DMS53 (cell line): Measurements from ENCODE around the gene NFKBIE.

Experiments
- DNase-seq: peaks from one replicate; lab custom pipeline; 2025; lab: John Stamatoyannopoulos, UW

The NFKBIE gene

GRCh38 chr6:44272999-44273566 is 7.7 kb upstream of the NFKBIE start:
- no peak for DNase-seq

DNA sequence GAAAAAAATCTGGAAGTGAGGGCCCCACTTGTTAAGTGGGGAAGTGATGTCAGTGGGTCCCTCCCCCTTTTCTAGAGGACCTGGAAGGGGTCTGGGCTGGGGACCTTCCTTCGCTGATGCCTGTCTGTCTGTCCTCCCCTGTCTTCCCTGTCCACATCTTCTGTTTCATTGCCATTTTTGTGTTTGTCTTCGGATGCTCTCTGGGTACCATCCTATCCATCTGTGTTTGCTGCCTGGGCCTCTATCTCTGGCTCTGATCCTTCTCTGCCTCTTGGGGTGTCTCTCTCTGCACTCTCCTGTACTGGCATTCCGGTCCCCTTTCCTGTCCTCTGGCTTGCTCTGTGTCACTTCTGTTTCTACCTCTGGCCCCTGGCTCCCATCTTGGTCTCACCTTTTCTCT is 7.2 kb upstream of the NFKBIE start:
- no peak for DNase-seq

DNA sequence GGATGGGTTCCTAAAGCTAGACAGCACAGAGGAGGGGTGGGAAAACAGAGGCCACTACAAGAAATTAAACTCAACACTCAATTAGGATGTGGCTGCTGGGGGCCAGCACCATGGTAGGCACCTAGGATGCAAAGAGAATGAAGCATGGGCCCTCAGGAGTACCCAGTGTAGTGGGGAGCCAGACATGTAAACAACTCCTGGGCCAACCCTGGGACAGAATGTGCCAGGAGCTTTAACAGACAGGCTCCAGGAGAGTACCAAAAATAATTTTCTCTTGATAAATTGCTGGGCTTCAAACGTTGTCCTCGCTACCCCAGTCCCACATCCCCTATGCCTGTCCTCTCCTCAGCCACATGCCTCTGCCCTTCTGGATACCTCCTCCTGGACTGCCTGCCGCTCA is 6.6 kb upstream of the NFKBIE start:
- no peak for DNase-seq

DNA sequence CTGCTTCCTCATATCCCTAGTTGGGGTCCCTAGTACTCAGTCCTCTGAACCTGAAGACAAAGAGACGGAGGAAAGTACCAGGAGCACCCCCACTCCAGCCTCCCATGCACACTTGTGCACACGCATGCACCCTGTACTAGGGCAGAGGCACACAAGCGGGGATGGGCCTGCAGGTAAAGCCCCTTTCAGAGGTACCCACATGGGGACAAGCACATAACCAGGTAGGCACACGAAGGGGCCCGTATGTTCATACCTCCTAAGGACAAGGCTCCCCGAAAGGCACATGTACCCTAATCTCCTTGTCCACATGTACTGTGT is 6.0 kb upstream of the NFKBIE start:
- DNase-seq, result no peak

DNA sequence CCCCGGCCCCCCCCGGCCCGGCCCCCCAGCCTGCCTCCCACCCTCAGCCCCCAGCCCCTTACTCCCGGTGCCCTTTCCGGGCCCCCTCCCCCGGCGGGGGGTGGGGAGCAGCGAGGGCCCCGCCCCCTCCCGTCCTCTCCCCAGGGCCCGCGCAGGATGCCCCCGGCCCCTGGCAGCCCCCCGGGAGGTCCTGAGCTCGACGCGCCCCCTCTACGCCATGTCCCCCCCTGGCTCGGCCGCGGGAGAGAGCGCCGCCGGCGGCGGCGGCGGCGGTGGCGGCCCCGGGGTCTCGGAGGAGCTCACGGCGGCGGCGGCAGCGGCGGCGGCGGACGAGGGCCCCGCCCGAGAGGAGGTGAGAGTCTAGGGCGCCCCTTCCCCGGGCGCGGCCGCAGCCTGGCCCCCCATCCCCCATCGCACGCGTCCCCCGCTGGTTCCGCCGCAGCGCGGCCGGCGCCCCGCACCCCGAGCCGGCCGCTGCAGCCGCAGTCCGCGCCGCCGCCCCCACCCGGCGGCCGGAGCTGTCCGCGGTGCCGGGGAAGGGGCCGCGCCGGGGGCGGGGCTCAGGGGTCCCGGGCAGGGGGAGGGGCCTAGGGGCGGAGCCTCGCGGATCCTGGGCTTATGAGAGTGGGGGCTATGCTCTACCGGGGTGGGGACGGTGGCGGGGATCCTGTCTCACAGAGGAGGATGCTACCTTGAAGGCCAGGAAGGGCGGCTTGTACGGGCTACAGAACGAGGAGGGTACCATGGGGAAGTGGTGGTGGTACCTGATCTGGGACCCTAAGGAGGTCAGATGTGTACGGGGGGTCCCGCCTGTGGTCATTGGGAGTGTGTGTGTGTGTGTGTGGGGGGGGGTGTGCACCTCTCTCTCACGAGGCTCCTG is 5.4 kb upstream of the NFKBIE start:
- peak; percentile 53 for DNase-seq

DNA sequence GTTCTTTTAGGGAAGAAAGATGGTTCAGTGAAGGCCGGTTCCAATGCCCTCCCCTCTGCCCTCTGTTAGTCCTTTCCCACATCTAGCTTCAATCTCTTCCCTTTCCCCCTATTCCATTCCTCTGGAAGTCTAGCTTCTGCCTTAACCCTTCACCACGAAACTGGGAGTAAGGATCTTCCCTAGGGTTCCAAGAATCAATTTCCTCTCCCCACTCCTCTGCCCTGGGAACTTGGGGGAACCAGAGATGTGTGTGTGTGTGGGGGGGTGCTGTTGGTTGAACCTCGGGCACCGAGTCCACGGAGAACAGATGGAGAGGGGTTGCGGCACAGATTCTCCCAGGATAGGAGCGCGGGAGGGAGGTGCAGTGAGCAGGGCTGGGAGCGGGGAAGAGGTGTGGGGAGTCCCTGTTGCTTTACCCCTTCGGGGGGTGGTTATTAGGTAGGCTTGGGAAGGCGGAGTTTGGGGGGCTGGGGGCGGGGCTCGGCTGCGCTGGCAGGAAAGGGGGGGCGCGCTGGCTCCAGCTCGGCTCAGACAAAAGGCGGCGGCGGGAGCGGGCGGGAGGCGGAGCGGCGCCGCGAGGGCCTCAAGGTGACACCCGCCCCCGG is 4.7 kb upstream of the NFKBIE start, which contains the start of gene TMEM151B:
TMEM151B (plus strand) TSS at position 530 of the 605 bp plus-strand sequence. CDS start 293 bp downstream, outside the sequence.
- DNase-seq, result no peak

GRCh38 chr6:44269178-44269920 is 4.0 kb upstream of the NFKBIE start:
- no peak for DNase-seq

GRCh38 chr6:44268095-44268628 is 2.8 kb upstream of the NFKBIE start:
- peak; percentile 79 for DNase-seq

- no peak for DNase-seq
Measured at GRCh38 chr6:44267252-44267651, 1.9 kb upstream of the NFKBIE start.

DNA sequence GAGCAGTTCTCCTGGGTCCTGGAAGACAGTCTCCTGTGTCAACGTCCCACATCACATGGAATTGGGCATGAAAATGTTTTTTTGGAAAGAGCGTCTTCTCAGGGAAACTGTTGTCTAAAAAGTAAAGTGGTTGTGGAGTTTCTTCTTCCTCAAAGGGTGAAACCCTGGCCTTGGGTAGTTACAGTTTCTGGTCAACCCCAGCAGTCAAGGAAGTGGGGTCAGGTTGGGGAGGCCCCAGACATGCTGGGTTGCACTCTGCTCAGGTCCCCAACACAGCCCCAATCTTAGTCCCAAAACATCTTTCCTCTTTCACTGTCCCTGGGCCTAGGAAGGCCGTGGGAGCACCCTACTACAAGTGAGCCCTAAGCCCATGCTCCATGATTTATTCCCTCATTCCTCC is 996 bp upstream of the NFKBIE start:
- no peak for DNase-seq

GRCh38 chr6:44265722-44266233 is 427 bp upstream of the NFKBIE start:
- DNase-seq, result no peak

DNA sequence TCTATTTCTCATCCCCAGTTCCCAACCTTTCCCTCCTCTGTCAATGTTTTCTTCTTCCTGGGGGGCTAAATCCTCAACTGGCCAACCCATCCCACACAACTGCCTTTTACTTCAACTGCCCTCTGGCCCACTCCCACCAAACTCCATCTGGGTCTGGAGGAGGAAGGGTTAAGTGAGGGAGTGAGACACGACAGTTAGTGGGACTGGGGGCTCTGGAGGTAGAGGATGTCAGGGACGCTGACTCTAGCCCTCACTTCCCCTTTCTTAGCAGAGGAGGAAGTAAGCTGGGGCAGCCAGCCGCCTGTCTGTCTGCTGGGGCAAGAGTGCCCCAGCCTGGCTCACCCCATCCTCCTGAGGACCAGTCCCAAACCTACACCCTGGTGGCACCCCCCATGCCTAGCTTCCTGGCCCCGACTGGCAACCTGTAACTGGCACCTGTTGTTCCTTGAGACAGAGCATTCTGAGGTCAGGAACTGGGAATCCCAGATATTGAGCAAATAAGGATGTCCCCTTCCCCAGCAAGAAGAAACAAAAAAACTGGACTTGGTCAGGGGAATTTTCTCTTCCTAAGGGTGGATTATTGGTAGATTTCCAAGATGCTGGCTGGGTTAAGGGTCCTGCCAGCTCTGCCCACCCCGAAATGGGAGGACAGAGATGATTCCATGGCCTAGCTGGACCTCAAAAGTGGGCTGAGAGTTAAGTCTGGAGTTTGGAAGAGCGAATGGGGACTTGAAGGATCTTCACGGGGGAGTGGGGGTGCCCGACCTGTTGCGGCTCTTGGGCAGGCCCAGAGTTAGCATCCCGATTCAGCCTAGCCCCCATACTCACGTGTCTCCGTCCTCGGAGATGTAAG is 971 bp downstream of the NFKBIE start:
- DNase-seq, result no peak

GRCh38 chr6:44263354-44264100 is 1.8 kb downstream of the NFKBIE start:
- DNase-seq, result no peak

GRCh38 chr6:44262467-44263353 is 2.6 kb downstream of the NFKBIE start:
- DNase-seq, result no peak

GRCh38 chr6:44261581-44261980 is 3.8 kb downstream of the NFKBIE start:
- DNase-seq, result no peak

DNA sequence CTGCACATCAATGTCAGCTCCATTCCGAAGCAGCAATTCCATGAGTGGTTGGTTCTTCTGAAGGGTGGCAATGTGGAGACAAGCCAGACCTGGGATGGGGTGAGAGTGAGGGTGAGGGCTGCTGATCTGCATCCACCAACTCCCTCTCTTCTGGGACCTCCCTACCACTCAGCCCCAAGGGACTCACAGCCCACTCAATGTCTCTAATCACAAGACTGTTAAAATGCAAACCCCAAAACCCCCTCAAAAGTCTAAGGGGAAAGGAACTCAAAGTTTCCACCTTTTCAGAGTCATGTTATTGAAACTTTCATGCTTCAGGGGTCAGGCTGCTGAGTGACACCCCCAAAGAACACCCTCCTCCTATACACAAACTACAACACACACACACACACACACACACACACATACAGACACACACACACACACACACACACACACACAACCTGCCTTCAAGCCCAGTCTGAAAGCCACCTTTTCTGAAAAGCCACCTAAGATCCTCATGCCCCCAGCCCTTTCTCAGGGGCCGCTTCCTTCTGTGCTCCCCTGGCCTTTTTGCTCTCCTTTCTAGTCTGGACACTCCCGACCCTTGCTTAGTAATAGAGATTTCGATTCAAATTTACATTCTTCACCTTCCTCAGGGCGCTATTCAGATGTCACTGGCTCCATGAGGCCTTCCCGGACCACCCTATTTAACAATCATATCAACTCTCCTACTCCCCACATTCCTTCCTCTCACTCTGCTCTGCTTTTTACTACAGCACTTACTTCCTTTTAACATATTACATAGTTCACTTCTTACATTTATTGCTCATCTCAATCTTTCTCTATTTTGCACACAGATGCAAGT is 4.7 kb downstream of the NFKBIE start:
- DNase-seq, result no peak

DNA sequence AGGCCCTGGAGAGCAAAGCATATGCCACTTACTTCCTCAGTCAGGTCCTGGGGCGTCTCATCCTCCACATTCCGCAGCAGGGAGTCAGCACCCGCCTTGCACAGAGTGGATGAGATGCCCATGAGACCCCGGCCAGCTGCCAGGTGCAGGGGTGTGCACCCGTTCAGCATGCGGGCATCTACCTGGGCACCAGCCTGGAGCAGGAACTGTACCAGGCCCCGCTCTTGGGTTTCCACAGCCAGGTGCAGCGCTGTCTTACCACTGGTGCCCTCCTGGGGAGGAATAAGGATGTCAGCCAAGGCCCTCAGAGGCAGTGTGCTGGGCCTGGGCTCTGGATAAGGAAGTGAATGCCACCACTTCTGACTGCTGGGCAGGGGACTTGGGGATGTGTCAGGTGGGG is 5.3 kb downstream of the NFKBIE start:
- DNase-seq, result no peak

- no peak for DNase-seq
Measured at GRCh38 chr6:44258921-44259320, 6.4 kb downstream of the NFKBIE start.
